HCT116 (cell line): Measurements from ENCODE around the gene NFIL3. TPM values are rescaled to one million over a fixed set of nuclear protein-coding genes. Genes with fewer than 3 reads are reported as not detected.

Source experiments
- ATAC-seq: fragments of 200-7000 bp; cut with Tn5 transposase; 2 replicates; pipeline ENCODE4 v1.9.1; 2020; ENCODE audit warnings: mild to moderate bottlenecking, moderate library complexity
- BruUV-seq: library from RNA; stranded (reverse); fragments of 400-500 nt; replicated peaks from 2 replicates; lab custom pipeline; 2021; lab: Mats Ljungman, UMichigan
- CTCF ChIA-PET: fragments of 300-600 bp; sonication (Branson Sonifier 250); formaldehyde crosslinking; loops from one replicate; lab custom pipeline; 2021; ENCODE audit warnings: antibody characterized with exemption; lab: Charles Lee
- POLR2A ChIA-PET: fragments of 300-600, 350-600 bp; sonication (Branson Sonifier 250); formaldehyde crosslinking; loops from one replicate; lab custom pipeline; 2021; ENCODE audit warnings: antibody characterized with exemption; lab: Charles Lee
- RAD21 ChIA-PET, 2 experiments: fragments of 300-600 bp; sonication (Branson Sonifier 250); formaldehyde crosslinking; loops; one replicate each; lab custom pipeline; 2023; ENCODE audit warnings: low total read pairs in 2 of 2; ENCODE audit not compliant: uncharacterized antibody in 2 of 2, unreplicated experiment in 2 of 2, low non-redundant PET in 1 of 2; lab: Charles Lee
- DNase-seq: peaks from one replicate; pipeline ENCODE4 v3.0.0-alpha.2; 2010; ENCODE audit warnings: low read depth, low spot score
- H2AFZ ChIP-seq: fragments of 200-600 bp; shearing (Covaris generic), sonication (generic); 2 replicates; pipeline ENCODE4 v1.6.1; 2017; ENCODE audit warnings: low read depth, mixed run types, mixed read lengths, antibody characterized with exemption, low read length; ENCODE audit not compliant: poor library complexity, severe bottlenecking
- H3K27ac ChIP-seq: 2 replicates; pipeline ENCODE4 v1.5.1; 2012; ENCODE audit warnings: low read depth, low read length
- H3K27me3 ChIP-seq: fragments of 200-600 bp; sonication (generic); 2 replicates; pipeline ENCODE4 v1.6.1; 2016; ENCODE audit warnings: mixed run types, low read length, mixed read lengths; ENCODE audit not compliant: insufficient read depth
- H3K36me3 ChIP-seq, 2 experiments: fragments of 200-500 bp in 1 of 2; fragments of 200-600 bp in 1 of 2; sonication (Bioruptor generic) in 1 of 2; sonication (generic) in 1 of 2; 2 replicates each; pipeline versions ENCODE4 v1.5.1 to v1.6.1; 2014 to 2016; ENCODE audit warnings: low read length in 2 of 2, inconsistent platforms in 1 of 2, mixed read lengths in 1 of 2, mixed run types in 1 of 2; ENCODE audit not compliant: insufficient read depth in 2 of 2, control insufficient read depth in 1 of 2
- H3K4me1 ChIP-seq, 2 experiments: fragments of 200-600 bp in 1 of 2; sonication (generic) in 1 of 2; 2 replicates each; pipeline versions ENCODE4 v1.5.1 to v1.6.1; 2012 to 2017; ENCODE audit warnings: low read length in 2 of 2, inconsistent platforms in 1 of 2, mild to moderate bottlenecking in 1 of 2, mixed read lengths in 1 of 2, mixed run types in 1 of 2, moderate library complexity in 1 of 2; ENCODE audit not compliant: insufficient read depth in 2 of 2, control insufficient read depth in 1 of 2
- H3K4me2 ChIP-seq: fragments of 200-600 bp; sonication (generic); 2 replicates; pipeline ENCODE4 v1.6.1; 2017; ENCODE audit warnings: mixed run types, low read length, mixed read lengths
- H3K4me3 ChIP-seq, 2 experiments: fragments of 200-600 bp in 1 of 2; sonication (generic) in 1 of 2; replicated peaks in 1 of 2; 2 replicates each; pipeline ENCODE4 v1.5.1; 2011 to 2016; ENCODE audit warnings: low read length in 2 of 2, control low read depth in 1 of 2, low read depth in 1 of 2, mild to moderate bottlenecking in 1 of 2, mixed read lengths in 1 of 2, mixed run types in 1 of 2
- H3K79me2 ChIP-seq: fragments of 200-600 bp; sonication (generic); 2 replicates; pipeline ENCODE4 v1.6.1; 2017; ENCODE audit warnings: mild to moderate bottlenecking, mixed run types, low read length, moderate library complexity, mixed read lengths; ENCODE audit not compliant: insufficient read depth
- H3K9ac ChIP-seq: fragments of 200-600 bp; sonication (generic); 2 replicates; pipeline ENCODE4 v1.6.1; 2016; ENCODE audit warnings: low read length, mixed read lengths
- H3K9me2 ChIP-seq: fragments of 200-600 bp; sonication (generic), shearing (Covaris generic); 2 replicates; pipeline ENCODE4 v1.6.1; 2017; ENCODE audit warnings: mixed run types, mild to moderate bottlenecking, moderate library complexity; ENCODE audit not compliant: insufficient read depth
- H3K9me3 ChIP-seq, 2 experiments: fragments of 200-500 bp in 1 of 2; fragments of 200-600 bp in 1 of 2; sonication (Bioruptor generic) in 1 of 2; sonication (generic) in 1 of 2; 2 replicates each; pipeline ENCODE4 v1.6.1; 2014 to 2017; ENCODE audit warnings: low read length in 2 of 2, mixed read lengths in 2 of 2, inconsistent platforms in 1 of 2, low read depth in 1 of 2, mild to moderate bottlenecking in 1 of 2, mixed run types in 1 of 2, moderate library complexity in 1 of 2; ENCODE audit not compliant: control insufficient read depth in 1 of 2, insufficient read depth in 1 of 2
- H4K20me1 ChIP-seq: fragments of 200-600 bp; sonication (generic), shearing (Covaris generic); 2 replicates; pipeline ENCODE4 v1.6.1; 2017; ENCODE audit warnings: mixed run types, mild to moderate bottlenecking, moderate library complexity; ENCODE audit not compliant: insufficient read depth
- EZH2 ChIP-seq: fragments of 200-600 bp; sonication (generic); IDR thresholded peaks from 2 replicates; pipeline ENCODE4 v1.6.1; 2017; ENCODE audit warnings: antibody characterized with exemption, mixed run types
- EZH2phosphoT487 ChIP-seq: fragments of 200-600 bp; IDR thresholded peaks from 2 replicates; pipeline ENCODE4 v1.6.1; 2018; ENCODE audit warnings: antibody characterized with exemption, borderline replicate concordance
- JUND ChIP-seq: IDR thresholded peaks from 2 replicates; pipeline ENCODE4 v1.6.1; 2012
- RAD21 ChIP-seq: IDR thresholded peaks from 2 replicates; pipeline ENCODE4 v1.6.1; 2012; ENCODE audit warnings: low read depth, mild to moderate bottlenecking
- TCF7L2 ChIP-seq: IDR thresholded peaks from 2 replicates; pipeline ENCODE4 v1.7.0; 2011; ENCODE audit warnings: borderline replicate concordance, inconsistent platforms; ENCODE audit not compliant: insufficient read depth, insufficient read length; ENCODE audit errors: extremely low read depth
- YY1 ChIP-seq: IDR thresholded peaks from 2 replicates; pipeline ENCODE4 v1.6.1; 2011; ENCODE audit warnings: low read length, low read depth, moderate library complexity, mild to moderate bottlenecking; ENCODE audit not compliant: insufficient replicate concordance; ENCODE audit errors: extremely low read depth
- ZNF274 ChIP-seq: fragments of 200-500 bp; sonication (Bioruptor generic); IDR thresholded peaks from 2 replicates; pipeline ENCODE4 v1.6.1; 2014; ENCODE audit warnings: mild to moderate bottlenecking, low read depth, low read length, inconsistent platforms
- intact Hi-C: fragments of 100-400 bp; cut with micrococcal nuclease; formaldehyde crosslinking; loops from 2 replicates; pipeline ENCODE4 v1.10.0; 2022
- total RNA-seq: library from RNA; stranded (reverse); gene quantifications from one replicate; pipeline ENCODE4 v1.2.1, GENCODE V29; 2021; ENCODE audit not compliant: unreplicated experiment
- TF ChIP-seq, protein P1 (sequence below): IDR thresholded peaks from 2 replicates; pipeline ENCODE4 v1.6.1; 2012; ENCODE audit warnings: low read depth

NFIL3 gene
- total RNA-seq, 1 experiment from 2014 or later: 38.0 TPM

DNA sequence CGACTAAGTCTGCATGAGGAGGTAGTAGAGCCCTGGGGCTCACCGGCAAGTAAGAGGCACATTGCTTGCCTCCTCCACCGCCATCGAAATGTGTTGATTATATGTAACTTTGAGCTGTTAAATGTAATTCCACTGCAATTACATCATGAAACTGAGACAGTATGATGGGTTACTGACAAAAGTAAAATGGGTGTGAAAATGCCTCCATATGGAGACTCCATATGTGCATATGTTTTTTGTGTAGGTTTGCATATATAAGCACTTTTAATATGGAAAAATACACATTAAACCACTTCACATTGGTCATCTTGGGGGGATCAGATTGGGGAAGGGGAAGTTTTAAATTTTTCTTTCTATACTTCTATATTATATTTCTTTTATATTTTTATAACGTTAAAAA is 29.8 kb downstream of the NFIL3 start (continued):
- TF ChIP-seq, protein P1, sequence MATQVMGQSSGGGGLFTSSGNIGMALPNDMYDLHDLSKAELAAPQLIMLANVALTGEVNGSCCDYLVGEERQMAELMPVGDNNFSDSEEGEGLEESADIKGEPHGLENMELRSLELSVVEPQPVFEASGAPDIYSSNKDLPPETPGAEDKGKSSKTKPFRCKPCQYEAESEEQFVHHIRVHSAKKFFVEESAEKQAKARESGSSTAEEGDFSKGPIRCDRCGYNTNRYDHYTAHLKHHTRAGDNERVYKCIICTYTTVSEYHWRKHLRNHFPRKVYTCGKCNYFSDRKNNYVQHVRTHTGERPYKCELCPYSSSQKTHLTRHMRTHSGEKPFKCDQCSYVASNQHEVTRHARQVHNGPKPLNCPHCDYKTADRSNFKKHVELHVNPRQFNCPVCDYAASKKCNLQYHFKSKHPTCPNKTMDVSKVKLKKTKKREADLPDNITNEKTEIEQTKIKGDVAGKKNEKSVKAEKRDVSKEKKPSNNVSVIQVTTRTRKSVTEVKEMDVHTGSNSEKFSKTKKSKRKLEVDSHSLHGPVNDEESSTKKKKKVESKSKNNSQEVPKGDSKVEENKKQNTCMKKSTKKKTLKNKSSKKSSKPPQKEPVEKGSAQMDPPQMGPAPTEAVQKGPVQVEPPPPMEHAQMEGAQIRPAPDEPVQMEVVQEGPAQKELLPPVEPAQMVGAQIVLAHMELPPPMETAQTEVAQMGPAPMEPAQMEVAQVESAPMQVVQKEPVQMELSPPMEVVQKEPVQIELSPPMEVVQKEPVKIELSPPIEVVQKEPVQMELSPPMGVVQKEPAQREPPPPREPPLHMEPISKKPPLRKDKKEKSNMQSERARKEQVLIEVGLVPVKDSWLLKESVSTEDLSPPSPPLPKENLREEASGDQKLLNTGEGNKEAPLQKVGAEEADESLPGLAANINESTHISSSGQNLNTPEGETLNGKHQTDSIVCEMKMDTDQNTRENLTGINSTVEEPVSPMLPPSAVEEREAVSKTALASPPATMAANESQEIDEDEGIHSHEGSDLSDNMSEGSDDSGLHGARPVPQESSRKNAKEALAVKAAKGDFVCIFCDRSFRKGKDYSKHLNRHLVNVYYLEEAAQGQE: no peak
- TF ChIP-seq TCF7L2: no peak

DNA sequence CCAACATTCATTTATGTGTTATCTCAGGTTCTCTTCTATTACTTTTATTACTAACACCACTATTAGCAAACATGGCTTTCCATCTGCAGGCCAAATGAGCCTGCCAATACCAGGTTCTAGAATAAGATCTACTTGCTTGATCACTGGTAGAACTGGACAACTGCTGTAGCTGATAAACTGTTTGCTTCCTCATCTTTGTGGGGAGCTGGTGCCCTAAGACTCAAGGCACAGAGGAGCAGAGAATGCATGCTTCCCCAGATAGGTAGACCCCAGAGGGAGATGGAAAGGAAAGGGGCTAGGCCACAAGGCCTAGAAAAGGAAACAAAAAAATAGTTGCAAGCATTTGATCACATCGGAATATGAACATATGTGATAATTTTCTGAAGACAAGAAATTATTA is 31.2 kb downstream of the NFIL3 start:
- no TSS peak for BruUV-seq
- intact Hi-C loops: no loop called here
- ChIA-PET RAD21 (no interaction called here), POLR2A (no interaction called here), CTCF (no interaction called here)
- Histone ChIP-seq H3K9ac (no peak overlapping the region), H3K36me3 (no peaks in the 10 kb centered on the region), H3K27me3 (no peaks in the 10 kb centered on the region), H3K79me2 (no peaks in the 10 kb centered on the region), H3K4me3 (no peak overlapping the region), H3K9me2 (peaks cover 3% of the 10 kb centered on the region; the same call in 1 of the 2 replicates), H3K27ac (no peak overlapping the region), H3K4me2 (no peak overlapping the region), H2AFZ (no peak overlapping the region), H3K9me3 (no peaks in the 10 kb centered on the region), H3K4me1 (peaks cover 4 to 14% of the 10 kb centered on the region in 2 experiments; a peak in 2 of 4 replicates), H4K20me1 (no peaks in the 10 kb centered on the region)
- DNase-seq (no peak), ATAC-seq (no peak)
- no peak for TF ChIP-seq JUND
- no peak for TF ChIP-seq ZNF274
- no peak for TF ChIP-seq EZH2phosphoT487
- TF ChIP-seq RAD21: no peak
- TF ChIP-seq YY1: no peak
- no peak for TF ChIP-seq EZH2
